H1 (cell line): ENCODE data around the gene DNAH10. TPM values are rescaled to one million over a fixed set of nuclear protein-coding genes. Genes with fewer than 3 reads are reported as not detected.

ENCODE experiments used
- CTCF ChIA-PET: fragments of 300-600 bp; sonication (Branson Sonifier 250); formaldehyde crosslinking; loops from one replicate; lab custom pipeline; 2021; ENCODE audit not compliant: partially characterized antibody; lab: Charles Lee
- POLR2A ChIA-PET: fragments of 300-600 bp; sonication (Branson Sonifier 250); formaldehyde crosslinking; loops from one replicate; lab custom pipeline; 2021; ENCODE audit warnings: inconsistent platforms; ENCODE audit not compliant: partially characterized antibody; lab: Charles Lee
- DNase-seq, 2 experiments: peaks; one replicate each; pipeline versions ENCODE4 v3.0.0 to v3.0.0-alpha.2; 2010 to 2022; ENCODE audit warnings: low spot score in 2 of 2, low read depth in 1 of 2, mixed read lengths in 1 of 2
- FAIRE-seq: peaks from 2 replicates; lab custom pipeline; 2011; peaks lifted over from hg19 to GRCh38; lab: Jason Lieb, UNC
- H2AFZ ChIP-seq: 2 replicates; pipeline ENCODE4 v1.8.1; 2012; ENCODE audit warnings: low read length, inconsistent platforms
- H2AK5ac ChIP-seq: 2 replicates; pipeline ENCODE4 v1.6.1; 2013; ENCODE audit warnings: low read depth, low read length
- H2BK120ac ChIP-seq: replicated peaks from 2 replicates; pipeline ENCODE3; 2013; ENCODE audit warnings: low read depth, low read length, inconsistent platforms
- H2BK12ac ChIP-seq: 2 replicates; pipeline ENCODE4 v1.6.1; 2013; ENCODE audit warnings: low read depth, low read length
- H2BK15ac ChIP-seq: 2 replicates; pipeline ENCODE4 v1.6.1; 2013; ENCODE audit warnings: low read length
- H2BK20ac ChIP-seq: 2 replicates; pipeline ENCODE4 v1.6.1; 2013; ENCODE audit warnings: low read length
- H2BK5ac ChIP-seq: 2 replicates; pipeline ENCODE4 v1.6.1; 2013; ENCODE audit warnings: low read depth, low read length
- H3K14ac ChIP-seq: 2 replicates; pipeline ENCODE4 v1.6.1; 2013; ENCODE audit warnings: inconsistent platforms; ENCODE audit not compliant: insufficient read length
- H3K18ac ChIP-seq: 2 replicates; pipeline ENCODE4 v1.6.1; 2013; ENCODE audit warnings: low read length; ENCODE audit errors: extremely low read depth
- H3K23ac ChIP-seq: 2 replicates; pipeline ENCODE4 v1.6.1; 2013; ENCODE audit warnings: inconsistent platforms; ENCODE audit not compliant: insufficient read length
- H3K23me2 ChIP-seq: 2 replicates; pipeline ENCODE4 v1.6.1; 2013; ENCODE audit warnings: low read depth, low read length
- H3K27ac ChIP-seq: 2 replicates; pipeline ENCODE4 v1.6.1; 2011; ENCODE audit warnings: low read depth, low read length, inconsistent platforms
- H3K27me3 ChIP-seq, 4 experiments: replicated peaks in 1 of 4; 1 replicate in 1 of 4; 2 replicates in 3 of 4; pipeline versions ENCODE4 v1.6.1 to v1.8.1; 2011 to 2013; ENCODE audit warnings: low read length in 3 of 4, mild to moderate bottlenecking in 3 of 4, inconsistent platforms in 2 of 4, mixed read lengths in 2 of 4, moderate library complexity in 1 of 4; ENCODE audit not compliant: control insufficient read depth in 3 of 4, insufficient read depth in 3 of 4; ENCODE audit errors: extremely low read depth in 1 of 4
- H3K36me3 ChIP-seq, 4 experiments: 2 replicates each; pipeline versions ENCODE4 v1.6.1 to v1.8.1; 2011 to 2013; ENCODE audit warnings: mild to moderate bottlenecking in 4 of 4, low read length in 3 of 4, moderate library complexity in 2 of 4, control low read depth in 1 of 4, inconsistent platforms in 1 of 4; ENCODE audit not compliant: insufficient read depth in 4 of 4, control insufficient read depth in 2 of 4
- H3K4ac ChIP-seq: replicated peaks from 2 replicates; pipeline ENCODE3; 2013; ENCODE audit warnings: low read length, low read depth, mixed read lengths, inconsistent platforms; ENCODE audit not compliant: insufficient read length
- H3K4me1 ChIP-seq, 4 experiments: replicated peaks in 1 of 4; 1 replicate in 1 of 4; 2 replicates in 3 of 4; pipeline versions ENCODE4 v1.6.1 to v1.8.1; 2011 to 2013; ENCODE audit warnings: low read length in 3 of 4, inconsistent platforms in 2 of 4, mixed read lengths in 1 of 4; ENCODE audit not compliant: insufficient read depth in 4 of 4, control insufficient read depth in 3 of 4
- H3K4me2 ChIP-seq, 2 experiments: 2 replicates each; pipeline versions ENCODE4 v1.6.1 to v1.8.1; 2011 to 2013; ENCODE audit warnings: low read depth in 2 of 2, low read length in 2 of 2, control low read depth in 1 of 2, inconsistent platforms in 1 of 2, mild to moderate bottlenecking in 1 of 2; ENCODE audit not compliant: insufficient read depth in 1 of 2
- H3K4me3 ChIP-seq, 4 experiments: fragments of 200-600, 300-600 bp in 1 of 4; sonication (generic), shearing (Covaris generic), sonication (Bioruptor Twin) in 1 of 4; 2 replicates each; pipeline versions ENCODE4 v1.5.1 to v1.8.1; 2011 to 2016; ENCODE audit warnings: low read length in 4 of 4, low read depth in 3 of 4, control low read depth in 2 of 4, inconsistent platforms in 2 of 4, mild to moderate bottlenecking in 2 of 4, mixed read lengths in 1 of 4, moderate library complexity in 1 of 4; ENCODE audit not compliant: insufficient read depth in 2 of 4; ENCODE audit errors: extremely low read depth in 1 of 4
- H3K56ac ChIP-seq: replicated peaks from 2 replicates; pipeline ENCODE3; 2013; ENCODE audit warnings: low read depth, mild to moderate bottlenecking, mixed read lengths, low read length, inconsistent platforms; ENCODE audit not compliant: insufficient read length
- H3K79me1 ChIP-seq: 2 replicates; pipeline ENCODE4 v1.6.1; 2013; ENCODE audit warnings: low read depth, low read length, control low read depth
- H3K79me2 ChIP-seq, 2 experiments: 2 replicates each; pipeline versions ENCODE4 v1.6.1 to v1.8.1; 2012 to 2013; ENCODE audit warnings: low read length in 2 of 2, mild to moderate bottlenecking in 2 of 2, inconsistent platforms in 1 of 2; ENCODE audit not compliant: insufficient read depth in 2 of 2, control insufficient read depth in 1 of 2
- H3K9ac ChIP-seq, 4 experiments: replicated peaks in 1 of 4; 1 replicate in 1 of 4; 2 replicates in 3 of 4; pipeline versions ENCODE4 v1.6.1 to v1.8.1; 2011 to 2013; ENCODE audit warnings: low read depth in 3 of 4, low read length in 3 of 4, control low read depth in 2 of 4, mild to moderate bottlenecking in 2 of 4, moderate library complexity in 2 of 4, inconsistent platforms in 1 of 4; ENCODE audit errors: extremely low read depth in 1 of 4
- H3K9me3 ChIP-seq, 2 experiments: 2 replicates each; pipeline versions ENCODE4 v1.6.1 to v1.8.1; 2012 to 2013; ENCODE audit warnings: mild to moderate bottlenecking in 2 of 2, moderate library complexity in 2 of 2, control low read depth in 1 of 2, inconsistent platforms in 1 of 2, low read depth in 1 of 2, low read length in 1 of 2, mixed read lengths in 1 of 2; ENCODE audit not compliant: insufficient read depth in 2 of 2
- H4K20me1 ChIP-seq, 2 experiments: replicated peaks in 1 of 2; 2 replicates each; pipeline versions ENCODE3 to v1.8.1; 2011 to 2013; ENCODE audit warnings: inconsistent platforms in 2 of 2, low read length in 2 of 2, mild to moderate bottlenecking in 1 of 2; ENCODE audit not compliant: insufficient read depth in 2 of 2, control insufficient read depth in 1 of 2
- H4K5ac ChIP-seq: 2 replicates; pipeline ENCODE4 v1.6.1; 2013; ENCODE audit warnings: low read length, low read depth, mixed read lengths, inconsistent platforms; ENCODE audit not compliant: insufficient read length
- H4K8ac ChIP-seq: 2 replicates; pipeline ENCODE4 v1.8.0; 2013; ENCODE audit warnings: mild to moderate bottlenecking, moderate library complexity, low read length, inconsistent platforms; ENCODE audit not compliant: insufficient read depth; ENCODE audit errors: extremely low read depth
- H4K91ac ChIP-seq: replicated peaks from 2 replicates; pipeline ENCODE3; 2013; ENCODE audit warnings: low read length, mixed read lengths, inconsistent platforms; ENCODE audit not compliant: insufficient read length
- NRF1 ChIP-seq: IDR thresholded peaks from 2 replicates; pipeline ENCODE4 v1.6.1; 2011; ENCODE audit warnings: mild to moderate bottlenecking, low read depth, low read length, improper control_type of control experiment
- TAF7 ChIP-seq: optimal IDR thresholded peaks from 2 replicates; pipeline ENCODE3; 2011; ENCODE audit warnings: low read depth, mild to moderate bottlenecking, inconsistent platforms, low read length, moderate library complexity, borderline replicate concordance
- WGBS, 2 experiments: shearing (Covaris generic) in 1 of 2; methylation state at CpG; one replicate each; pipeline versions ENCODE4 v1.1.6 to v1.1.7; 2013 to 2015; ENCODE audit warnings: low lambda C conversion rate in 2 of 2, mixed read lengths in 2 of 2, inconsistent platforms in 1 of 2, low coverage in 1 of 2, missing lambda C conversion rate in 1 of 2; ENCODE audit not compliant: insufficient replicate concordance in 2 of 2, insufficient coverage in 1 of 2, insufficient read length in 1 of 2; ENCODE audit errors: extremely low coverage in 1 of 2, missing lambda C conversion rate in 1 of 2; 5-methylcytosine and 5-hydroxymethylcytosine counted together
- polyA plus RNA-seq, 7 experiments: library from polyadenylated mRNA; depleted of rRNA in 3 of 7; stranded (reverse) in 5 of 7; unstranded in 2 of 7; fragments of >200 nt in 5 of 7; fragments of 200-250 nt in 2 of 7; gene quantifications; 1 replicate in 5 of 7; 2 replicates in 1 of 7; 4 replicates in 1 of 7; pipeline versions ENCODE4 v1.2.1 to v1.2.3, GENCODE V29; 2011 to 2013; ENCODE audit warnings: missing spikeins in 2 of 7, mixed read lengths in 2 of 7
- total RNA-seq: library from RNA; stranded (reverse); fragmentation: NEBNext Ultra II Directional; extraction: Animal tissue kit (Norgen Biotek cat#: 25700); gene quantifications from 2 replicates; pipeline ENCODE4 v1.2.1, GENCODE V29; 2021

DNAH10 gene
- total and polyA plus RNA-seq, 2 of the 8 experiments (the other 6 are each of a cell fraction or from before 2014, with no cell fraction given), result 0.02 to 0.24 TPM

GRCh38 chr12:123944696-123945095 is 182.6 kb downstream of the DNAH10 start:
- no peak overlapping the region for H3K18ac ChIP-seq
- no peak overlapping the region for H2BK5ac ChIP-seq
- DNase-seq, result no peak
- H3K4me2 ChIP-seq, result no peak overlapping the region
- H3K4ac ChIP-seq, result no peak overlapping the region
- H2BK120ac ChIP-seq, result no peak overlapping the region
- no peak overlapping the region for H2BK20ac ChIP-seq
- no peaks in the 10 kb centered on the region; a peak in 1 of 4 replicates for H3K9me3 ChIP-seq
- no peak overlapping the region for H3K23ac ChIP-seq
- H3K27ac ChIP-seq, result no peak overlapping the region
- H3K4me3 ChIP-seq, result no peak overlapping the region
- no peak overlapping the region for H2AK5ac ChIP-seq
- no peaks in the 10 kb centered on the region for H3K79me2 ChIP-seq
- no peak for FAIRE-seq
- H2BK12ac ChIP-seq, result no peak overlapping the region
- H3K27me3 ChIP-seq, result peaks cover 0 to 9% (median 3%) of the 10 kb centered on the region in 4 experiments; a peak in 3 of 7 replicates
- 88% methylated on average over 10 of the region's 10 CpGs; no CpG with 5 or more reads in 1 of the 2 experiments for WGBS, 2 experiments
- no peaks in the 10 kb centered on the region for H3K36me3 ChIP-seq
- no peak overlapping the region for H2BK15ac ChIP-seq
- CTCF ChIA-PET, result interaction anchor here (0.9 to 3.3 kb wide), 7 partner anchors 12 to 152 kb away, joined by 3 to 11 read pairs (median 4); no protein-coding TSS in a partner anchor
- H3K79me1 ChIP-seq, result no peaks in the 10 kb centered on the region
- H3K23me2 ChIP-seq, result no peaks in the 10 kb centered on the region
- H3K56ac ChIP-seq, result no peak overlapping the region
- no peak overlapping the region for H4K8ac ChIP-seq
- no peak overlapping the region for H3K9ac ChIP-seq
- H3K14ac ChIP-seq, result no peak overlapping the region
- no peak overlapping the region for H4K91ac ChIP-seq
- H4K5ac ChIP-seq, result no peak overlapping the region
- H3K4me1 ChIP-seq, result no peaks in the 10 kb centered on the region
- no peak overlapping the region for H2AFZ ChIP-seq
- H4K20me1 ChIP-seq, result no peaks in the 10 kb centered on the region
- POLR2A ChIA-PET, result no interaction called here
- TF ChIP-seq NRF1 (no peak), TAF7 (no peak)
